Measurements from ENCODE around the gene CDH12.
"Not testable (repeated sequence)": the region's sequence is repeated elsewhere in the genome, so short reads cannot be mapped to it uniquely, and the experiment has no call there.

The CDH12 gene

GRCh38 chr5:22887566-22887965, 34.4 kb upstream of the CDH12 start:
- FAIRE-seq, result no peak

GRCh38 chr5:22858911-22859310, 5.8 kb upstream of the CDH12 start:
- DNase-seq (ENCODE audit: insufficient read length, low spot score); FAIRE-seq: not testable (repeated sequence)

More at GRCh38 chr5:22887566-22887965, 34.4 kb upstream of the CDH12 start:
- TF ChIP-seq CTCF (IDR thresholded peaks at IDR 0.05; ENCODE audit: insufficient read depth, missing control alignments), result no peak
- DNase-seq (ENCODE audit: insufficient read length, low spot score), result no peak

GRCh38 chr5:22855824-22856223, 2.7 kb upstream of the CDH12 start:
- DNase-seq (ENCODE audit: insufficient read length, low spot score) (no peak), FAIRE-seq (no peak)
- TF ChIP-seq CTCF (IDR thresholded peaks at IDR 0.05; ENCODE audit: insufficient read depth, missing control alignments), result no peak

GRCh38 chr5:22850981-22851380, 2.2 kb downstream of the CDH12 start:
- TF ChIP-seq CTCF (IDR thresholded peaks at IDR 0.05; ENCODE audit: insufficient read depth, missing control alignments), result no peak
- DNase-seq (ENCODE audit: insufficient read length, low spot score), result no peak
- no peak for FAIRE-seq

- DNase-seq (ENCODE audit: insufficient read length, low spot score), result no peak
- TF ChIP-seq CTCF (IDR thresholded peaks at IDR 0.05; ENCODE audit: insufficient read depth, missing control alignments), result no peak
- no peak for FAIRE-seq
Measured at GRCh38 chr5:22846693-22847092, 6.5 kb downstream of the CDH12 start.

- no peak for DNase-seq (ENCODE audit: insufficient read length, low spot score)
- TF ChIP-seq CTCF (IDR thresholded peaks at IDR 0.05; ENCODE audit: insufficient read depth, missing control alignments), result no peak
- peak; percentile 55 for FAIRE-seq
Measured at GRCh38 chr5:22844636-22845035, 8.5 kb downstream of the CDH12 start.

GRCh38 chr5:22844155-22844554, 9.0 kb downstream of the CDH12 start:
- TF ChIP-seq CTCF (IDR thresholded peaks at IDR 0.05; ENCODE audit: insufficient read depth, missing control alignments), result no peak
- FAIRE-seq (no peak), DNase-seq (ENCODE audit: insufficient read length, low spot score) (no peak)

- FAIRE-seq, result peak; percentile 16
- TF ChIP-seq CTCF (IDR thresholded peaks at IDR 0.05; ENCODE audit: insufficient read depth, missing control alignments), result no peak
- no peak for DNase-seq (ENCODE audit: insufficient read length, low spot score)
Measured at GRCh38 chr5:22842574-22842973, 10.6 kb downstream of the CDH12 start.

Data from D721Med (cell line).